Body of pancreas (tissue), 4 donors: ENCODE data around the gene FAM228A. TPM values are rescaled to one million over a fixed set of nuclear protein-coding genes. Genes with fewer than 3 reads are reported as not detected.

Source experiments
- ATAC-seq: fragments of 150-250 bp; one replicate; pipeline ENCODE4 v1.9.1; 2016
- DNase-seq, 4 donors: peaks; one replicate each; pipeline ENCODE4 v3.0.0-alpha.2; 2019
- H3K27ac ChIP-seq, 4 donors: fragments of 200-600 bp; sonication (generic); 1 replicate in 3 of 4; 2 replicates in 1 of 4; pipeline versions ENCODE4 v1.5.1 to v1.6.1; 2016 to 2019; ENCODE audit warnings: mild to moderate bottlenecking in 1 of 4, mixed read lengths in 1 of 4, moderate library complexity in 1 of 4
- H3K27me3 ChIP-seq, 2 donors: fragments of 200-600 bp; sonication (generic); one replicate each; pipeline ENCODE4 v1.6.0; 2016; ENCODE audit warnings: mild to moderate bottlenecking in 1 of 2
- H3K36me3 ChIP-seq, 2 donors: fragments of 200-600 bp; sonication (generic); replicated peaks in 1 of 2; 2 replicates each; pipeline ENCODE4 v1.5.1; 2016; ENCODE audit warnings: low read depth in 2 of 2; ENCODE audit not compliant: insufficient read depth in 1 of 2
- H3K4me1 ChIP-seq: fragments of 200-600 bp; sonication (generic); one replicate; pipeline ENCODE4 v1.6.0; 2016
- H3K4me3 ChIP-seq, 2 donors: fragments of 200-600 bp; sonication (generic); 1 replicate in 1 of 2; 2 replicates in 1 of 2; pipeline ENCODE4 v1.5.1; 2016 to 2019
- H3K9me3 ChIP-seq, 3 donors: fragments of 200-600 bp; sonication (generic); 1 replicate in 2 of 3; 2 replicates in 1 of 3; pipeline ENCODE4 v1.5.1; 2016
- CTCF ChIP-seq, 7 experiments: fragments of 450-650 bp in 4 of 7; fragments of 200-600 bp in 3 of 7; sonication (generic) in 3 of 7; IDR thresholded peaks; one replicate each; pipeline ENCODE4 v1.5.1; 2016 to 2019; ENCODE audit warnings: antibody characterized with exemption in 7 of 7
- POLR2A ChIP-seq, 3 donors: fragments of 450-650 bp; IDR thresholded peaks; one replicate each; pipeline ENCODE4 v1.6.1; 2016; ENCODE audit warnings: antibody characterized with exemption in 3 of 3, mild to moderate bottlenecking in 2 of 3
- WGBS, 2 donors: methylation state at CpG; one replicate each; pipeline ENCODE4 v1.1.5; 2017; 5-methylcytosine and 5-hydroxymethylcytosine counted together
- intact Hi-C: fragments of 100-400 bp; cut with DNase I; formaldehyde crosslinking; loops from one replicate; pipeline ENCODE4 v1.15.1; 2023
- total RNA-seq, 2 donors: library from RNA; depleted of rRNA; stranded (reverse); fragments of >200 nt; gene quantifications; one replicate each; pipeline ENCODE4 v1.1.0, GENCODE V29; 2016

The FAM228A gene
- total RNA-seq, 2 donors from 2014 or later, result not detected

DNA sequence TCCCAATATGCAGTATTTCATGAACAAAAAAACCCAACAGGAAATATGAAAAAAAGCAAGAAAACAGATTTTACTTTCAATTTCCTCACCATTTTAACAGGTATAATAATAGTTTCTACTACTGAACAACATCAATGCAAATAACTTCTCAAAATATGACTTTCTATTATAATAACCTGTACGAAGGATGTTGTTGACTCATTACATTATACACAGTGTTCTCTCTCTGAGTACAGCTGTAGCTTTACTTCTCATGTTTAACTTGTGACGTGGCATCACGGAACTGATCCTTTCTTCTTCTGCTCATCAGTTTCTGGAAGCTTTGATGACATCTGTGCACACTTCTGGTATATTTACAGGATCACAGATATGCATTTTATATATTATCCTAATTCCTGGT, 40.0 kb downstream of the FAM228A start:
- H3K4me3 ChIP-seq, result no peak overlapping the region
- intact Hi-C loops, result no loop called here
- no peak overlapping the region for H3K27ac ChIP-seq
- no peaks in the 10 kb centered on the region for H3K4me1 ChIP-seq
- peaks cover 4 to 32% of the 10 kb centered on the region in 2 donors for H3K36me3 ChIP-seq
- TF ChIP-seq CTCF (IDR thresholded peaks at IDR 0.05), result no peak
- no peaks in the 10 kb centered on the region for H3K27me3 ChIP-seq
- ATAC-seq, result no peak
- no peaks in the 10 kb centered on the region for H3K9me3 ChIP-seq
- 90 to 93% methylated on average over 3 of the region's 3 CpGs for WGBS, 2 donors
- no peak for DNase-seq

GRCh38 chr2:24220554-24221291, 45.9 kb downstream of the FAM228A start:
- H3K4me1 ChIP-seq, result no peaks in the 10 kb centered on the region
- ATAC-seq (no peak), DNase-seq (no peak)
- H3K36me3 ChIP-seq, result peaks cover 4 to 25% of the 10 kb centered on the region in 2 donors
- H3K9me3 ChIP-seq, result no peaks in the 10 kb centered on the region
- no peaks in the 10 kb centered on the region for H3K27me3 ChIP-seq
- H3K27ac ChIP-seq, result no peak overlapping the region
- no peak for TF ChIP-seq CTCF (IDR thresholded peaks at IDR 0.05)
- no peak for TF ChIP-seq POLR2A (IDR thresholded peaks at IDR 0.05)
- no peak overlapping the region for H3K4me3 ChIP-seq
- intact Hi-C loops, result no loop called here
- 88 to 89% methylated on average over 20 of the region's 20 CpGs for WGBS, 2 donors

DNA sequence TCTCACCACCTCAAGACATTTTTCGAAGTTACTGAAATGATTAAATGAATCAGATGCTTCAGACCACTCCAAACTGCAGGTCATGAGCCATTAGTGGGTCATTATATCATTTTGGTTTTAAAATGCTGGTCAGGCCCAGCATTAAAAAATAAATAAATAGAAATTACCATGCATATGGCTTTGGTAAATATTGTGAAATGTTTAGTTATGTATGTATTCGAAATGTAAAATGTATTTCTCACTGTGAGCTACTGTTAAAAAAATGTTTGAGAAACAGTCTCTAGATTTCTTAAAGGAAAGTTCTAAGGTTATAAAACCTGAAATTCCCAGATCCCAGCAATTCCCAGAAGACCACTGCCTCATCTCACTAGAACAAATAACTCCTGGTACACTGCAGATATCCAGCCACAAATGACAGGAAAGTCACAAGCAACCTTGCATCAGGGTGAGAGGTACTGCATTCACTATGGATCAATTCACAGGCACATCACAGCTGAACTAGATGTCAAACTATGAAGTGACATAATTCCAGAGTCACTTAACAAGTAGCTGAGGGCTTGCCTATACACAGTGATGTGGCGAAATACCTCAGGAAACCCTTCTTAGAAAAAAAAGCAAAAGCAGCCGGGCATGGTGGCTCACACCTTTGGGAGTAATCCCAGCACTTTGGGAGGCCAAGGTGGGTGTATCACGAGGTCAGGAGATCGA, 46.6 kb downstream of the FAM228A start:
- H3K4me1 ChIP-seq, result no peaks in the 10 kb centered on the region
- H3K9me3 ChIP-seq, result no peaks in the 10 kb centered on the region
- no peak for TF ChIP-seq POLR2A (IDR thresholded peaks at IDR 0.05)
- TF ChIP-seq CTCF (IDR thresholded peaks at IDR 0.05), result no peak
- intact Hi-C loops, result no loop called here
- peaks cover 4 to 22% of the 10 kb centered on the region in 2 donors for H3K36me3 ChIP-seq
- H3K27me3 ChIP-seq, result no peaks in the 10 kb centered on the region
- ATAC-seq (no peak), DNase-seq (no peak)
- H3K4me3 ChIP-seq, result no peak overlapping the region
- 90 to 93% methylated on average over 6 of the region's 6 CpGs for WGBS, 2 donors
- no peak overlapping the region for H3K27ac ChIP-seq

DNA sequence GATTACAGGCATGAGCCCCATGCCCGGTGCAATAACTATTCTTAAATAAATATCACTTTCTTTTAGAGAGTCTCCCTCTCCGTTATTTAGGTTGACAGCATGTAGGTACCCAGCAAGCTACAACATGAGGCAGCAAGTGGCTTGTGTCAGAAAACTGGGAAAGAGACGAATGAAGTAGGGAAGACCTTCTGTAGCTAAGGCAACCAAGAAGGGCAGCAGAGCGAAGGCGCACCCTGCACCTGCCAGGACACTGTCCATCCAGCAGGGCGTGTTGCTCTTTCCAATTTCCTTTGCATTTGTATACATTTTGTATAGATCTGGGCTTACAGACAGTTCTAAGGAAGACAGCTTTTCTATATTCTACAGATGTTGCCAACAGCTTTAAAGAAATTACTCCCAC, 48.1 kb downstream of the FAM228A start:
- no peak for DNase-seq
- Histone ChIP-seq H3K4me1 (no peaks in the 10 kb centered on the region), H3K27ac (no peak overlapping the region), H3K36me3 (peaks cover 0 to 17% of the 10 kb centered on the region in 2 donors), H3K9me3 (no peaks in the 10 kb centered on the region), H3K27me3 (no peaks in the 10 kb centered on the region), H3K4me3 (no peak overlapping the region)
- intact Hi-C loops, result no loop called here
- 77 to 87% methylated on average over 6 of the region's 6 CpGs for WGBS, 2 donors
- ATAC-seq, result no peak
- TF ChIP-seq CTCF (IDR thresholded peaks at IDR 0.05), result no peak
- no peak for TF ChIP-seq POLR2A (IDR thresholded peaks at IDR 0.05)
